ENCODE measurements around the gene AMD1.

The AMD1 gene

DNA sequence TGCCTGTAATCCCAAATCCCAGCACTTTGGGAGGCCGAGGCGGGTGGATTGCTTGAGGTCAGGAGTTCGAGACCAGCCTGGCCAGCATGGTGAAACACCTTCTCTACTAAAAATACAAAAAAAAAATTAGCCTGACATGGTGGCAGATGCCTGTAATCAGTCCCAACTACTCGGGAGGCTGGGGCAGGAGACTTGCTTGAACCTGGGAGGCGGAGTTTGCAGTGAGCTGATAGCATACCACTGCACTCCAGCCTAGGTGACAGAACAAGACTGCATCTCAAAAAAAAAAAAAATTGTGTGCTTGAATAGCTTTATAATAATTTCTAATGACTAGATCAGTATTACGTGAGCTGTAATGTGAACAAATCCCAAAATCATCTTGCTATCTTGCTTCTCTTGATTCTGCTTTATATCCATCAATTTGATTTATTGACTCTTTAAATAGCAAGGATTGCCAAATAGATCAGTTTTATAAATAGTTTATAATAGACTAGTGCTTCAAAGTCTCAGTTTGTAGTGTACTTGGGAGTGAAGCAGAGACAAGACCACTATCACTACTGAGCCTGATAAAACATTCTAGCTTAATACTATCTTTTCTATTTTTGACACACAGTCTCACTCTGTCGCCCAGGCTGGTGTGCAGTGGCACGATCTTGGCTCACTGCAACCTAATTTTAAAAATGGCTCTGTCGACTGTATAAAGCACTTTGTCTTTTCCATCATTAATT, 7.1 kb downstream of the AMD1 start:
- no peak overlapping the region for H3K27ac ChIP-seq
- no peaks in the 10 kb centered on the region for H3K9me3 ChIP-seq (ENCODE audit: severe bottlenecking)
- H3K36me3 ChIP-seq = peaks cover 2% of the 10 kb centered on the region; the same call in 1 of the 2 replicates
- DNase-seq = no peak
- H3K4me3 ChIP-seq (ENCODE audit: low read depth, low read length) = no peak overlapping the region
- TF ChIP-seq, protein P1, sequence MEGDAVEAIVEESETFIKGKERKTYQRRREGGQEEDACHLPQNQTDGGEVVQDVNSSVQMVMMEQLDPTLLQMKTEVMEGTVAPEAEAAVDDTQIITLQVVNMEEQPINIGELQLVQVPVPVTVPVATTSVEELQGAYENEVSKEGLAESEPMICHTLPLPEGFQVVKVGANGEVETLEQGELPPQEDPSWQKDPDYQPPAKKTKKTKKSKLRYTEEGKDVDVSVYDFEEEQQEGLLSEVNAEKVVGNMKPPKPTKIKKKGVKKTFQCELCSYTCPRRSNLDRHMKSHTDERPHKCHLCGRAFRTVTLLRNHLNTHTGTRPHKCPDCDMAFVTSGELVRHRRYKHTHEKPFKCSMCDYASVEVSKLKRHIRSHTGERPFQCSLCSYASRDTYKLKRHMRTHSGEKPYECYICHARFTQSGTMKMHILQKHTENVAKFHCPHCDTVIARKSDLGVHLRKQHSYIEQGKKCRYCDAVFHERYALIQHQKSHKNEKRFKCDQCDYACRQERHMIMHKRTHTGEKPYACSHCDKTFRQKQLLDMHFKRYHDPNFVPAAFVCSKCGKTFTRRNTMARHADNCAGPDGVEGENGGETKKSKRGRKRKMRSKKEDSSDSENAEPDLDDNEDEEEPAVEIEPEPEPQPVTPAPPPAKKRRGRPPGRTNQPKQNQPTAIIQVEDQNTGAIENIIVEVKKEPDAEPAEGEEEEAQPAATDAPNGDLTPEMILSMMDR (IDR thresholded peaks at IDR 0.05; ENCODE audit: low read depth, low read length) = no peak
- no peaks in the 10 kb centered on the region for H3K27me3 ChIP-seq (ENCODE audit: insufficient read depth, low read depth, severe bottlenecking)

DNA sequence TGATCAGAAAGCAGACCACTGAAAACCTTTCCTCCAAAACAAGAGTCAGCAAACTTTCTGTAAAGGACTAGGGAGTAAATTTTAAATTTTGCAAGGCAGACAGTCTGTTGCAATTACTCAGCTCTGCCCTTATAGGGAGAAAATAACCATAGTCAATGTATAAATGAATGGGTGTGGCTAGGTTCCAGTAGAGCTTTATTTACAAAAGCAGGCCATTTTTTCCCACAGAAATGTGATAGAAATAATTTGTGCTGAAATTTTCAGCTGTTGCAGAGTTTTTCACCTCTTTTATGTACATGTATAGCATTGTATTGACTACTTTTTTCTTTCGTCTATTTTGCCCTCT, 7.7 kb downstream of the AMD1 start:
- Histone ChIP-seq H3K9me3 (ENCODE audit: severe bottlenecking) (no peaks in the 10 kb centered on the region), H3K36me3 (peaks cover 2% of the 10 kb centered on the region; the same call in 1 of the 2 replicates), H3K27me3 (ENCODE audit: insufficient read depth, low read depth, severe bottlenecking) (no peaks in the 10 kb centered on the region), H3K27ac (no peak overlapping the region), H3K4me3 (ENCODE audit: low read depth, low read length) (no peak overlapping the region)
- no peak for DNase-seq
- TF ChIP-seq, protein P1 (IDR thresholded peaks at IDR 0.05; ENCODE audit: low read depth, low read length) = no peak

DNA sequence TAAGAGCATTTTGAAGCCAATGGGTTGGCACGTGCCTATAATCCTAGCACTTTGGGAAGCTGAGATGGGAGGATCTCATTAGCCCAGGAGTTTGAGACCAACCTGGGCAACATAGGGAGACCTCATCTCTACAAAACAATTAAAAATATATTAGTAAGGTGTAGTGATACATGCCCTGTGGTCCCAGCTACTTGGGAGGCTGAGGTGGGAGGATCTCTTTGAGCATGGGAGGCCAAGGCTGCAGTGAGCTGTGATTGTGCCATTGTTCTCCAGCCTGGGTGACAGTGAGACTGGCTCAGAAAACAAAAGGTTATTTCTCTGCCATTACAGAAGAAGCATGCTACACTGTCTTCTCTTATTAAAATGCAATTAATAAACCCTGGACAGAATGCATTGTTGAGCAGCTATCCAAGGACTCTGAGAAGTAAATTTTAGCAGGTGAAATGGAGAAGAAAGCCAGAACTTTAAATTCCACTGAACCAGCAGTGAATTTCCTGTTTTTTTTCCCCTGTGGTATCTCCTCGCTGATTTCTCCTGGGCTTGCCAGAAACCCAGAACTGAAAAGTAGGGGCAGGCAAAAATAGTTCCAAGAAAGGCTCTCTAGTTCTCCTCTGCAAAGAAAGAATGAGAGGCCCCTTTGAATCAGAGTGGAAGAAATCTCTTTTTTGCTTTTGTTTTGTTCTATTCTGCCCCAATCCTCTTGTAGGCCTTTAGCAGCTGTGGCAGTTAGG, 8.4 kb downstream of the AMD1 start:
- DNase-seq = no peak
- Histone ChIP-seq H3K4me3 (ENCODE audit: low read depth, low read length) (no peak overlapping the region), H3K36me3 (peaks cover 4% of the 10 kb centered on the region), H3K27ac (no peak overlapping the region), H3K9me3 (ENCODE audit: severe bottlenecking) (no peaks in the 10 kb centered on the region), H3K27me3 (ENCODE audit: insufficient read depth, low read depth, severe bottlenecking) (no peaks in the 10 kb centered on the region)
- TF ChIP-seq, protein P1 (IDR thresholded peaks at IDR 0.05; ENCODE audit: low read depth, low read length) = no peak

DNA sequence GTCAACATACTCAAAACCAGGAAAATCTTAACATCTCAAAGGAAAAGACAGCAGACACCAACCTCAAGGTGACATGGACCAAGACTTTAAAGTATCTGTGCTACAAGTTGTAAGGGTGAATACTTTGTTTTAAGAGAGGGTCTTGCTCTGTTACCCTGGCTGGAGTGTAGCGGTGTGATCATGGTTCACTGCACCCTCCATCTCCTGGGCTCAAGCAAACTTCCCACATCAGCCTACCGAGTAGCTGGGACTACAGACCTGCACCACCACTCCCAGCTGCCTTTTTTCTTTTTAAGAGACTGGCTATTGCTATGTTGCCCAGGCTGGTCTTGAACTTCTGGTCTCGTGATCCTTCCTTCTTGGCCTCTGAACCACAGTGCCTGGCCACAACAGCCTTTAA, 9.7 kb downstream of the AMD1 start:
- Histone ChIP-seq H3K27ac (no peak overlapping the region), H3K9me3 (ENCODE audit: severe bottlenecking) (no peaks in the 10 kb centered on the region), H3K36me3 (peaks cover 12% of the 10 kb centered on the region), H3K4me3 (ENCODE audit: low read depth, low read length) (no peak overlapping the region), H3K27me3 (ENCODE audit: insufficient read depth, low read depth, severe bottlenecking) (no peaks in the 10 kb centered on the region)
- TF ChIP-seq, protein P1 (IDR thresholded peaks at IDR 0.05; ENCODE audit: low read depth, low read length) = no peak
- no peak for DNase-seq

DNA sequence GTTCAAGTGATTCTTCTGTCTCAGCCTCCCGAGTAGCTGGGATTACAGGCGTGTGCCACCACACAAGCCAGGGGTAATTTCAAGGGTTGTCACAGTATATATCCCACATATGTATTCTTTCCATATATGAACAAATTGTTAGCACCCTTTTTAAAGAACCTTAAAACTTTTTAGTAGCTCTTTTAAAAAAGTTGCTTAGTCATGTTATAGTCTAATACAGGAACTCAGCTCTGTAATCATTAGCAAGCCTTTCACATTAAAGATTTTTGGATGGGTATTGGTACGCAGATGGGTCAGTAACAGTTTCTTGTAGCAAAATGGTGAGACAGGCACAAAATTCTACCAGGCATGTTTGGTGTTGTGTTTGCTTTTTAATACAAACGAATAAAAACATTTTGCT, 10.9 kb downstream of the AMD1 start:
- no peaks in the 10 kb centered on the region for H3K27me3 ChIP-seq (ENCODE audit: insufficient read depth, low read depth, severe bottlenecking)
- TF ChIP-seq, protein P1 (IDR thresholded peaks at IDR 0.05; ENCODE audit: low read depth, low read length) = no peak

More for the DNA sequence above, 10.9 kb downstream of the AMD1 start:
- Histone ChIP-seq H3K36me3 (peaks cover 24% of the 10 kb centered on the region), H3K27ac (no peak overlapping the region), H3K9me3 (ENCODE audit: severe bottlenecking) (no peaks in the 10 kb centered on the region), H3K4me3 (ENCODE audit: low read depth, low read length) (no peak overlapping the region)
- no peak for DNase-seq

All from WERI-Rb-1 (cell line).